ENCODE measurements around the gene VKORC1L1.
"Not testable (repeated sequence)": the region's sequence is repeated elsewhere in the genome, so short reads cannot be mapped to it uniquely, and the experiment has no call there.

GRCh38 chr7:65898677-65899447 is 26.0 kb downstream of the VKORC1L1 start:
- TF ChIP-seq CTCF, POLR2AphosphoS5, POLR2A, EP300 (IDR thresholded peaks at IDR 0.05): not testable (repeated sequence)

Data from sigmoid colon (tissue), 4 donors.